Ascending aorta (tissue), 2 donors: ENCODE measurements around the gene PARK7. TPM values are rescaled to one million over a fixed set of nuclear protein-coding genes. Genes with fewer than 3 reads are reported as not detected.
"Not testable (repeated sequence)": the region's sequence is repeated elsewhere in the genome, so short reads cannot be mapped to it uniquely, and the experiment has no call there.

Experiments used
- DNase-seq, 2 donors: peaks; one replicate each; pipeline ENCODE4 v3.0.0-alpha.2; 2019; ENCODE audit warnings: low spot score in 2 of 2
- H3K27ac ChIP-seq, 2 donors: fragments of 200-600 bp; sonication (generic); one replicate each; pipeline ENCODE4 v1.5.1; 2016 to 2017; ENCODE audit warnings: mild to moderate bottlenecking in 1 of 2
- H3K27me3 ChIP-seq: fragments of 200-600 bp; sonication (generic); one replicate; pipeline ENCODE4 v1.5.1; 2017
- H3K36me3 ChIP-seq, 2 donors: fragments of 200-600 bp; sonication (generic); one replicate each; pipeline ENCODE4 v1.5.1; 2016
- H3K4me1 ChIP-seq, 2 donors: fragments of 200-600 bp; sonication (generic); one replicate each; pipeline ENCODE4 v1.5.1; 2016 to 2017; ENCODE audit warnings: mild to moderate bottlenecking in 1 of 2
- H3K4me3 ChIP-seq, 2 donors: fragments of 200-600 bp; sonication (generic); one replicate each; pipeline ENCODE4 v1.5.1; 2016 to 2017; ENCODE audit warnings: mild to moderate bottlenecking in 1 of 2
- H3K9me3 ChIP-seq, 2 donors: fragments of 200-600 bp; sonication (generic); one replicate each; pipeline ENCODE4 v1.5.1; 2016
- intact Hi-C: fragments of 100-400 bp; cut with DNase I; formaldehyde crosslinking; loops from one replicate; pipeline ENCODE4 v1.15.1; 2023
- total RNA-seq: library from RNA; depleted of rRNA; stranded (reverse); fragments of >200 nt; gene quantifications from one replicate; pipeline ENCODE4 v1.1.0, GENCODE V29; 2016
- TF ChIP-seq, protein P1 (sequence below), 3 experiments: fragments of 200-600 bp in 2 of 3; fragments of 450-650 bp in 1 of 3; sonication (generic) in 2 of 3; IDR thresholded peaks; one replicate each; pipeline ENCODE4 v1.5.1; 2016 to 2019; ENCODE audit warnings: antibody characterized with exemption in 3 of 3, mild to moderate bottlenecking in 1 of 3, moderate library complexity in 1 of 3

The PARK7 gene
- total RNA-seq, 1 donor from 2014 or later: 103 TPM

GRCh38 chr1:7962014-7962335 is 464 bp downstream of the PARK7 start:
- Histone ChIP-seq H3K36me3 (peaks cover 19 to 20% of the 10 kb centered on the region in 2 donors), H3K9me3 (no peaks in the 10 kb centered on the region), H3K4me3 (peak overlapping the region; percentile 72), H3K27ac (peak overlapping the region; percentile 90 to 91), H3K27me3 (no peaks in the 10 kb centered on the region), H3K4me1 (peaks cover 0 to 46% of the 10 kb centered on the region in 2 donors)
- DNase-seq: no peak
- TF ChIP-seq, protein P1, sequence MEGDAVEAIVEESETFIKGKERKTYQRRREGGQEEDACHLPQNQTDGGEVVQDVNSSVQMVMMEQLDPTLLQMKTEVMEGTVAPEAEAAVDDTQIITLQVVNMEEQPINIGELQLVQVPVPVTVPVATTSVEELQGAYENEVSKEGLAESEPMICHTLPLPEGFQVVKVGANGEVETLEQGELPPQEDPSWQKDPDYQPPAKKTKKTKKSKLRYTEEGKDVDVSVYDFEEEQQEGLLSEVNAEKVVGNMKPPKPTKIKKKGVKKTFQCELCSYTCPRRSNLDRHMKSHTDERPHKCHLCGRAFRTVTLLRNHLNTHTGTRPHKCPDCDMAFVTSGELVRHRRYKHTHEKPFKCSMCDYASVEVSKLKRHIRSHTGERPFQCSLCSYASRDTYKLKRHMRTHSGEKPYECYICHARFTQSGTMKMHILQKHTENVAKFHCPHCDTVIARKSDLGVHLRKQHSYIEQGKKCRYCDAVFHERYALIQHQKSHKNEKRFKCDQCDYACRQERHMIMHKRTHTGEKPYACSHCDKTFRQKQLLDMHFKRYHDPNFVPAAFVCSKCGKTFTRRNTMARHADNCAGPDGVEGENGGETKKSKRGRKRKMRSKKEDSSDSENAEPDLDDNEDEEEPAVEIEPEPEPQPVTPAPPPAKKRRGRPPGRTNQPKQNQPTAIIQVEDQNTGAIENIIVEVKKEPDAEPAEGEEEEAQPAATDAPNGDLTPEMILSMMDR (IDR thresholded peaks at IDR 0.05): no peak
- intact Hi-C loops: no loop called here

- H3K36me3 ChIP-seq: peaks cover 24 to 27% of the 10 kb centered on the region in 2 donors
- H3K27ac ChIP-seq: peak overlapping the region; percentile 90 to 91
These were observed 1.3 kb downstream of the PARK7 start for GRCh38 chr1:7962636-7963377.

GRCh38 chr1:7963378-7963730 is 1.8 kb downstream of the PARK7 start:
- intact Hi-C loops, H3K27me3 ChIP-seq, H3K4me3 ChIP-seq, H3K9me3 ChIP-seq: not testable (repeated sequence)
- Histone ChIP-seq H3K27ac (peak overlapping the region in 1 of 2 donors; percentile 90), H3K4me1 (peaks cover 0 to 55% of the 10 kb centered on the region in 2 donors), H3K36me3 (peaks cover 27 to 30% of the 10 kb centered on the region in 2 donors)
- DNase-seq: peak in 1 of 2 donors; percentile 56

More at GRCh38 chr1:7962636-7963377, 1.3 kb downstream of the PARK7 start:
- TF ChIP-seq, protein P1 (IDR thresholded peaks at IDR 0.05): no peak
- H3K27me3 ChIP-seq: no peaks in the 10 kb centered on the region
- DNase-seq: peak in 1 of 2 donors; percentile 45
- peaks cover 0 to 53% of the 10 kb centered on the region in 2 donors for H3K4me1 ChIP-seq
- intact Hi-C loops: no loop called here
- H3K4me3 ChIP-seq: peak overlapping the region; percentile 72
- H3K9me3 ChIP-seq: no peaks in the 10 kb centered on the region

DNA sequence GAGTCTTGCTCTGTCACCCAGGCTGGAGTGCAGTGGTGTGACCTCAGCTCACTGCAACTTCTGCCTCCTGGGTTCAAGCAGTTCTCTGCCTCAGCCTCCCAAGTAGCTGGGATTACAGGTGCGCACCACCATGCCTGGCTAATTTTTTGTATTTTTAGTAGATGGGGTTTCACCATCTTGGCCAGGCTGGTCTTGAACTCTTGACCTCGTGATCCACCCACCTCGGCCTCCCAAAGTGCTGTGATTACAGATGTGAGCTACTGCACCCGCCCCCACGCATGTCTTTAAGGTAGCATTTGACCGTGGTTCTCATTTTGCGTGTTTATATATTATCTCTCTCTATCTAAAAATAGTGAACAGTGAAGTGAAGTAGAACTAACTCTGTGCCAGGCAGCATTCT is 2.3 kb downstream of the PARK7 start:
- peak overlapping the region; percentile 30 to 90 for H3K27ac ChIP-seq
- H3K36me3 ChIP-seq: peaks cover 32% of the 10 kb centered on the region in 2 donors
- DNase-seq: peak in 1 of 2 donors; percentile 59

GRCh38 chr1:7964476-7964875 is 3.0 kb downstream of the PARK7 start:
- peak overlapping the region in 1 of 2 donors; percentile 2 for H3K4me3 ChIP-seq
- peak in 1 of 2 donors; percentile 60 for DNase-seq
- H3K27me3 ChIP-seq: no peaks in the 10 kb centered on the region
- TF ChIP-seq, protein P1 (IDR thresholded peaks at IDR 0.05): no peak
- no peaks in the 10 kb centered on the region for H3K9me3 ChIP-seq
- H3K4me1 ChIP-seq: peaks cover 0 to 55% of the 10 kb centered on the region in 2 donors
- H3K27ac ChIP-seq: peak overlapping the region; percentile 44 to 90
- intact Hi-C loops: no loop called here
- H3K36me3 ChIP-seq: peaks cover 38 to 39% of the 10 kb centered on the region in 2 donors

More for the DNA sequence above, 2.3 kb downstream of the PARK7 start:
- intact Hi-C loops, H3K27me3 ChIP-seq, H3K9me3 ChIP-seq, H3K4me3 ChIP-seq: not testable (repeated sequence)
- H3K4me1 ChIP-seq: peaks cover 0 to 55% of the 10 kb centered on the region in 2 donors

DNA sequence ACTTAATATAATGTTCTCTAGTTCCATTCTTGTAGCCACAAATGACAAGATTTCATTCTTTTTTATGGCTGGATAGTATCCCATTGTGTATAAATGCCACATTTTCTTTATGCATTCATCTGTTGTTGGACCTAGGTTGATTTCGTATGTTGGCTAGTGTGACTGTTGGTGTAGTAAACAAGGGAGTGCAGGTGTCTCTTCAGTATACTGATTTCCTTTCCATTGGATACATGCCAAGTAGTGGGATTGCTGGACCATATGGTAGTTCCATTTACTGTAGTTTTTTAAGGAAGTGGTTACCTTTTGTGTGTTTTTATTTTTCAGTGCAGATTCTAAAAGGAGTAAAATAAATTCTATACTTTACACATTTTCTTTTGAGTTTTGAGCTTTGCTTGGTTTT is 5.7 kb downstream of the PARK7 start:
- TF ChIP-seq, protein P1 (IDR thresholded peaks at IDR 0.05): no peak
- Histone ChIP-seq H3K4me3 (no peak overlapping the region), H3K27ac (no peak overlapping the region), H3K9me3 (no peaks in the 10 kb centered on the region), H3K36me3 (peaks cover 65 to 66% of the 10 kb centered on the region in 2 donors), H3K27me3 (no peaks in the 10 kb centered on the region), H3K4me1 (peaks cover 0 to 48% of the 10 kb centered on the region in 2 donors)
- no peak for DNase-seq
- intact Hi-C loops: no loop called here
